Measurements from ENCODE around the gene ATG10. TPM values are rescaled to one million over a fixed set of nuclear protein-coding genes. Genes with fewer than 3 reads are reported as not detected.
"Not testable (repeated sequence)": the region's sequence is repeated elsewhere in the genome, so short reads cannot be mapped to it uniquely, and the experiment has no call there.

Gene ATG10
- total and polyA plus RNA-seq, 4 donors, result 3.9 to 12.8 (median 8.7) TPM

GRCh38 chr5:81949462-81949861, 22.4 kb upstream of the ATG10 start:
- Histone ChIP-seq H3K4me1 (ENCODE audit: control insufficient read depth in 1 of 2, insufficient read depth in 2 of 2, low read length in 2 of 2) (no peaks in the 10 kb centered on the region), H3K4me3 (ENCODE audit: low read length in 2 of 2) (no peak overlapping the region), H3K9me3 (ENCODE audit: control insufficient read depth, low read length) (no peaks in the 10 kb centered on the region), H3K27me3 (ENCODE audit: control insufficient read depth in 1 of 2, insufficient read depth in 2 of 2, low read length in 1 of 2) (no peaks in the 10 kb centered on the region), H3K27ac (ENCODE audit: low read depth in 1 of 2, low read length in 2 of 2) (no peak overlapping the region), H3K36me3 (ENCODE audit: control insufficient read depth in 1 of 2, insufficient read depth in 2 of 2, low read length in 1 of 2) (no peaks in the 10 kb centered on the region)
- intact Hi-C loops (cut with DNase I), result no loop called here
- DNase-seq (no peak), ATAC-seq (ENCODE audit: low FRiP score) (no peak)
- 88 to 93% methylated on average over 3 of the region's 3 CpGs for WGBS, 2 donors

- intact Hi-C loops (cut with DNase I), result no loop called here
- DNase-seq, result no peak
- Histone ChIP-seq H3K27ac (ENCODE audit: low read depth in 1 of 2, low read length in 2 of 2) (peak overlapping the region in 1 of 2 donors; percentile 65), H3K9me3 (ENCODE audit: control insufficient read depth, low read length) (no peaks in the 10 kb centered on the region), H3K4me3 (ENCODE audit: low read length in 2 of 2) (no peak overlapping the region), H3K36me3 (ENCODE audit: control insufficient read depth in 1 of 2, insufficient read depth in 2 of 2, low read length in 1 of 2) (no peaks in the 10 kb centered on the region), H3K27me3 (ENCODE audit: control insufficient read depth in 1 of 2, insufficient read depth in 2 of 2, low read length in 1 of 2) (no peaks in the 10 kb centered on the region), H3K4me1 (ENCODE audit: control insufficient read depth in 1 of 2, insufficient read depth in 2 of 2, low read length in 2 of 2) (no peaks in the 10 kb centered on the region)
- no peak for ATAC-seq (ENCODE audit: low FRiP score)
- 4 to 6% methylated on average over 1 of the region's 1 CpG for WGBS, 2 donors
These were observed 20.8 kb upstream of the ATG10 start for GRCh38 chr5:81950996-81951395.

DNA sequence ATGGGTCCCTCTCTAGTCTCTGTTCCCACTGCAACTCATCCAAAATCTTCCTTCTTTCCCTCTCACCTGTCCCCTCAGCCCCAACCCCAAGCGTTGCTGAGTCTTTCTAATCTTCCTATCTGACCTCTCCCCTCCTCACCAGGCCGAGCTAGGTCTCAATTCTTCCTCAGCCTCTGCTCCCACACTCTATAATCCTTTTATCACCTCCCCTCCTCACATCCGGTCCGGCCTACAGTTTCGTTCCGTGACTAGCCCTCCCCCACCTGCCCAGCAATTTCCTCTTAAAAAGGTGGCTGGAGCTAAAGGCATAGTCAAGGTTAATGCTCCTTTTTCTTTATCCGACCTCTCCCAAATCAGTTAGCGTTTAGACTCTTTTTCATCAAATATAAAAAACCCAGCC, 17.0 kb upstream of the ATG10 start:
- H3K4me3 ChIP-seq (ENCODE audit: low read length in 2 of 2); H3K27me3 ChIP-seq (ENCODE audit: control insufficient read depth in 1 of 2, insufficient read depth in 2 of 2, low read length in 1 of 2); H3K36me3 ChIP-seq (ENCODE audit: control insufficient read depth in 1 of 2, insufficient read depth in 2 of 2, low read length in 1 of 2); H3K27ac ChIP-seq (ENCODE audit: low read depth in 1 of 2, low read length in 2 of 2); H3K9me3 ChIP-seq (ENCODE audit: control insufficient read depth, low read length); intact Hi-C loops (cut with DNase I); ATAC-seq (ENCODE audit: low FRiP score); H3K4me1 ChIP-seq (ENCODE audit: control insufficient read depth in 1 of 2, insufficient read depth in 2 of 2, low read length in 2 of 2); DNase-seq: not testable (repeated sequence)
- 77 to 85% methylated on average over 8 of the region's 8 CpGs for WGBS, 2 donors

GRCh38 chr5:81958129-81958528, 13.7 kb upstream of the ATG10 start:
- H3K27me3 ChIP-seq (ENCODE audit: control insufficient read depth in 1 of 2, insufficient read depth in 2 of 2, low read length in 1 of 2); H3K4me3 ChIP-seq (ENCODE audit: low read length in 2 of 2); H3K27ac ChIP-seq (ENCODE audit: low read depth in 1 of 2, low read length in 2 of 2); H3K9me3 ChIP-seq (ENCODE audit: control insufficient read depth, low read length); H3K4me1 ChIP-seq (ENCODE audit: control insufficient read depth in 1 of 2, insufficient read depth in 2 of 2, low read length in 2 of 2); H3K36me3 ChIP-seq (ENCODE audit: control insufficient read depth in 1 of 2, insufficient read depth in 2 of 2, low read length in 1 of 2); ATAC-seq (ENCODE audit: low FRiP score); DNase-seq; intact Hi-C loops (cut with DNase I): not testable (repeated sequence)
- 76 to 85% methylated on average over 2 of the region's 2 CpGs for WGBS, 2 donors

- no peaks in the 10 kb centered on the region for H3K36me3 ChIP-seq (ENCODE audit: control insufficient read depth in 1 of 2, insufficient read depth in 2 of 2, low read length in 1 of 2)
- ATAC-seq (ENCODE audit: low FRiP score), result no peak
- 87 to 90% methylated on average over 9 of the region's 9 CpGs for WGBS, 2 donors
- DNase-seq, result no peak
- H3K4me1 ChIP-seq (ENCODE audit: control insufficient read depth in 1 of 2, insufficient read depth in 2 of 2, low read length in 2 of 2), result no peaks in the 10 kb centered on the region
- H3K27me3 ChIP-seq (ENCODE audit: control insufficient read depth in 1 of 2, insufficient read depth in 2 of 2, low read length in 1 of 2), result no peaks in the 10 kb centered on the region
- no peaks in the 10 kb centered on the region for H3K9me3 ChIP-seq (ENCODE audit: control insufficient read depth, low read length)
- H3K4me3 ChIP-seq (ENCODE audit: low read length in 2 of 2), result no peak overlapping the region
- intact Hi-C loops (cut with DNase I), result no loop called here
- H3K27ac ChIP-seq (ENCODE audit: low read depth in 1 of 2, low read length in 2 of 2), result no peak overlapping the region
These were observed 10.0 kb upstream of the ATG10 start for GRCh38 chr5:81961651-81962440.

DNA sequence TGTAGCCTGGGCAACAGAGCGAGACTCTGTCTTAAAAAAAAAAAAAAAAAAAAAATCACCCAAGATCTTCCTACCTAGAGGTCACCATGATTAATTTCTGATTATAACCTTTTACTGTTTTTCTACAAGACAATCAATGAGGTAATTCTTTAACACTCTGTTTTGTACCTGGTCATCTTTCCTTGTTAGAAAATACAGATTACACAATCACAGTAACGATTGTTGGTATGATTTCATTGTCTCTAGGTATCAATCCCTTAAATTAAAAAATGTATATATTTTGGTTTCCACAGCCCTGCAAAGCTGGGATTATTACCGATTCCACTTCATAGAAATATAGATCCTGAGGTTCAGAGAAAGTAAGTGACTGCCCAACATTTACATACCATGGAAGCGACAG, 8.3 kb upstream of the ATG10 start:
- no peak overlapping the region for H3K4me3 ChIP-seq (ENCODE audit: low read length in 2 of 2)
- no peaks in the 10 kb centered on the region for H3K27me3 ChIP-seq (ENCODE audit: control insufficient read depth in 1 of 2, insufficient read depth in 2 of 2, low read length in 1 of 2)
- intact Hi-C loops (cut with DNase I), result no loop called here
- H3K27ac ChIP-seq (ENCODE audit: low read depth in 1 of 2, low read length in 2 of 2), result no peak overlapping the region
- no peaks in the 10 kb centered on the region for H3K9me3 ChIP-seq (ENCODE audit: control insufficient read depth, low read length)
- no peak for DNase-seq
- H3K4me1 ChIP-seq (ENCODE audit: control insufficient read depth in 1 of 2, insufficient read depth in 2 of 2, low read length in 2 of 2), result no peaks in the 10 kb centered on the region
- no peaks in the 10 kb centered on the region for H3K36me3 ChIP-seq (ENCODE audit: control insufficient read depth in 1 of 2, insufficient read depth in 2 of 2, low read length in 1 of 2)
- 97 to 99% methylated on average over 4 of the region's 4 CpGs for WGBS, 2 donors
- no peak for ATAC-seq (ENCODE audit: low FRiP score)

- WGBS, 2 donors, result 13 to 23% methylated on average over 1 of the region's 1 CpG
- no peaks in the 10 kb centered on the region for H3K27me3 ChIP-seq (ENCODE audit: control insufficient read depth in 1 of 2, insufficient read depth in 2 of 2, low read length in 1 of 2)
- H3K4me3 ChIP-seq (ENCODE audit: low read length in 2 of 2), result no peak overlapping the region
- no peaks in the 10 kb centered on the region for H3K4me1 ChIP-seq (ENCODE audit: control insufficient read depth in 1 of 2, insufficient read depth in 2 of 2, low read length in 2 of 2)
- no peak for ATAC-seq (ENCODE audit: low FRiP score)
- no peaks in the 10 kb centered on the region for H3K9me3 ChIP-seq (ENCODE audit: control insufficient read depth, low read length)
- intact Hi-C loops (cut with DNase I), result no loop called here
- DNase-seq, result no peak
- H3K27ac ChIP-seq (ENCODE audit: low read depth in 1 of 2, low read length in 2 of 2), result no peak overlapping the region
- no peaks in the 10 kb centered on the region for H3K36me3 ChIP-seq (ENCODE audit: control insufficient read depth in 1 of 2, insufficient read depth in 2 of 2, low read length in 1 of 2)
These were observed 6.3 kb upstream of the ATG10 start for GRCh38 chr5:81965524-81965923.

DNA sequence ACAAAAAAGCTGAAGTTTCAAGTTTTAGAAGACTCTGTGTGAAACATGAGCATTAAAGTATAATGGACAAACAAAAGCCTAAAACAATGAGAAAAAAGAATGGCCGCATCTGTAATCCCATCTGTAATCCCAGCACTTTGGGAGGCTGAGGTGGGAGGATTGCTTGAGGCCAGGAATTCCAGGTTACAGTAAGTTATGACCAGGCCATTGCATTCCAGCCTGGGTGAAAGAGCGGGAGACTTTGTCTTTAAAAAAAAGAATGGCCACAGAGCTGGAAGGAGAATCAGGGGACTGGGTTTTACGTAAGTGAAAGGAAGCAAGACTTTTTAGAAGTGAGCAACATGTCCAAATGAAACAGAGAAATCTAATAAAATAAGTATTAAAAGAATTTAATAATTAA, 2.6 kb upstream of the ATG10 start:
- intact Hi-C loops (cut with DNase I), result no loop called here
- 88 to 98% methylated on average over 3 of the region's 3 CpGs for WGBS, 2 donors
- no peak for DNase-seq
- Histone ChIP-seq H3K4me1 (ENCODE audit: control insufficient read depth in 1 of 2, insufficient read depth in 2 of 2, low read length in 2 of 2) (no peaks in the 10 kb centered on the region), H3K27me3 (ENCODE audit: control insufficient read depth in 1 of 2, insufficient read depth in 2 of 2, low read length in 1 of 2) (no peaks in the 10 kb centered on the region), H3K27ac (ENCODE audit: low read depth in 1 of 2, low read length in 2 of 2) (no peak overlapping the region), H3K4me3 (ENCODE audit: low read length in 2 of 2) (no peak overlapping the region), H3K9me3 (ENCODE audit: control insufficient read depth, low read length) (no peaks in the 10 kb centered on the region), H3K36me3 (ENCODE audit: control insufficient read depth in 1 of 2, insufficient read depth in 2 of 2, low read length in 1 of 2) (no peaks in the 10 kb centered on the region)
- ATAC-seq (ENCODE audit: low FRiP score), result no peak

- ATAC-seq (ENCODE audit: low FRiP score), result no peak
- Histone ChIP-seq H3K27ac (ENCODE audit: low read depth in 1 of 2, low read length in 2 of 2) (no peak overlapping the region), H3K9me3 (ENCODE audit: control insufficient read depth, low read length) (no peaks in the 10 kb centered on the region), H3K36me3 (ENCODE audit: control insufficient read depth in 1 of 2, insufficient read depth in 2 of 2, low read length in 1 of 2) (no peaks in the 10 kb centered on the region), H3K4me1 (ENCODE audit: control insufficient read depth in 1 of 2, insufficient read depth in 2 of 2, low read length in 2 of 2) (no peaks in the 10 kb centered on the region), H3K27me3 (ENCODE audit: control insufficient read depth in 1 of 2, insufficient read depth in 2 of 2, low read length in 1 of 2) (no peaks in the 10 kb centered on the region), H3K4me3 (ENCODE audit: low read length in 2 of 2) (no peak overlapping the region)
- WGBS, 2 donors, result 100% methylated on average over 2 of the region's 2 CpGs
- intact Hi-C loops (cut with DNase I), result loop anchor here (2.0 to 10.0 kb wide), 6 partner anchors 113 to 455 kb away; partner anchors contain the start of gene SSBP2 (in 2 of the 2)
- no peak for DNase-seq
These were observed 1.9 kb upstream of the ATG10 start for GRCh38 chr5:81969912-81970311.

All from aorta (tissue), 5 donors.